Panc1 (cell line): ENCODE data around the gene SLTM.

ENCODE experiments used
- CTCF ChIP-seq: fragments of 450-650 bp; IDR thresholded peaks from 2 replicates; pipeline ENCODE4 v1.5.1; 2017; ENCODE audit warnings: mild to moderate bottlenecking
- REST ChIP-seq, 2 experiments: IDR thresholded peaks; 2 replicates each; pipeline ENCODE4 v1.6.1; 2011 to 2012; ENCODE audit warnings: low read depth in 2 of 2, control low read depth in 1 of 2, low read length in 1 of 2, mild to moderate bottlenecking in 1 of 2, moderate library complexity in 1 of 2; ENCODE audit not compliant: insufficient read depth in 1 of 2

- no peak for TF ChIP-seq REST (IDR thresholded peaks at IDR 0.05; ENCODE audit: insufficient read depth in 1 of 2, low read depth in 2 of 2, low read length in 1 of 2)
- no peak for TF ChIP-seq CTCF
Measured at GRCh38 chr15:58882243-58882642, 51.2 kb downstream of the SLTM start.
